GM18858 (cell line): ENCODE results near the gene TCF7L1.
"Not testable (repeated sequence)": the region's sequence is repeated elsewhere in the genome, so short reads cannot be mapped to it uniquely, and the experiment has no call there.

Source experiments
- ATAC-seq: cut with Tn5 transposase; IDR thresholded peaks from one replicate; pipeline ENCODE4 v1.9.1; 2021; ENCODE audit not compliant: unreplicated experiment

TCF7L1 gene

DNA sequence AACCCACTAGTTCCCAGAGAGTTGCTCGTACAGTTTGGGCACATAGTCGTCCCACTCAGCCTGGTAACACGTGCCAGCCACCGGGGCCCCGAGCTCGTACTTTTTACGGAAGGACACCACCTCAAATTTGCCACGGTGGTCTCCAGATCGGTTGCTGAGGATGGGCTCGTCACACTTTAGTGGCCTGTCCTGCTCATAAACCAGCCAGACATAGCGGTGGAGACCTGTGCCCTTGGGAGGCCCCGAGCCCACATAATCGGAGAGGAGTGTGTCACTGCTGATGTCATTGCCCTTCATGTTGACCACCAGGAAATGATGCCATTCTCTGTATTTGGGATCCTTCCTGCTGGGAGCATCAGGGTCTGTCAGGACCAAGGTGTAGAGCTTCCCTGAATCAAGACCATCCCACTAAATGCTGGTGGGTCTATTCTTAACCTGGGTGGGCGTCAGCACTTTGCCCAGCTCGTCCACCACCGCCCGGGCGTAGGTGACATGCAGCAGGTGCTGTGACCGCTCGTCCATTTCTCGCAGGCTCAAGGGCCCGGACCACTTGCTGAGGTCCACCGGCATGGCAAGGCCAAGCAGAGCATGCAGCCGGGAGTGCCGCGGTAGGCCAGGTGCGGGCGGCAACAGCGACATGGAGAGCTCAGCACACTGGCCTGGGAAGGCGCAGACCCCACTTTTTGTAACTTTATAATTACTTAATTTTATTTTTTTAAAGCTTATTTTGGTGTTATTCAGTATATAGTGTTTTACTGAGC, 208.3 kb downstream of the TCF7L1 start:
- no peak for ATAC-seq

DNA sequence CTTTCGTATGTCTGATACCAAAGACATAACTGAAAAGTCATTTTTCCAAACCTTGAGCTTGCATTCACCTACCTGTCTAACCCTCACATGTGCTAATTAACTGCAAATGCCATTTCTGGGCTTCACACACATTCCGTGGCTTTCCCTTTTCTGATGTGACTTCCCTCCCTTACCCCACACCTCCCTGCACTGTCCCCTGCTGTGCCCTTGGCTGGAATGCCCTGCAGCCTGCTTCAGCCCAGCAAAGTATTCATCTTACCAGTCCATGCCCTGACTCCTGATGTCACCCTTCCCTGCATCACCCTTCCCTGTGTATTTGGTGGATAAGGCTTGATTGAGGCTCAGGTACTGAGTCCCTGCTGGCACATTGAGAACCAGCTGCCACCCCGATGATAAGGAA, 209.0 kb downstream of the TCF7L1 start:
- ATAC-seq: no peak

DNA sequence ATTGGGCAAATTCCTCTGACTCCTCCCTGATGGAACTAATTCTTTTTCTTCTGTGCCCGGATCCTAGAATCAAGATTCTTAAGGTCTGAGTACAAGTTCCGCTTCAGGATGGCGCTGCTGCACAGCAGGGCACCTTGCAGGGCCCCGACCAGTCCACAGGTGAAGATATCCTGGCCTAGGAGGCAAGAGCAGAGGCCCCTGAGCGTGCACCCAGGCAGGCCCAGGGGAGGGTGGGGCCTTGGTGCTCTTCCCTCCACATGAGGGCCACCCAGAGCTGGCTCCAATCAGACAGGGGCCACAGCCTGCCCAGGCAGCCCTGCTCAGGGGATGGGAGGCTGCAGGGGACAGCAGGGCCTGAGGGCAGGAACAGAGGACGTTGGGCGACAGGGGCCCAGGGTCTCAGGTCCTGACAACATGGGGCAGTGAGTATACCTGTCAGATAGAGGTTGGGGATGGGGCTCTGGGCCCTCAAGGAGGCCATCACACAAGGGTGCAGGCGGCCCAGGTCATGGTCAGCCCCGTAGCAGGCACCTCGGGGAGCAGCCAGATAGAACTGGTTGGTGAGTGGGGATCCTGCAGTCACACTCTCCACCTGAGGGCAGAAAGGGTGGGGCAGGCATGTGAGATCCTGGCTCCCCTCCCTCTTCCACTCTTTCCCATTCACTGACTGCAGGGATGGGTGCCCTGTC, 210.2 kb downstream of the TCF7L1 start:
- not testable (repeated sequence) for ATAC-seq

DNA sequence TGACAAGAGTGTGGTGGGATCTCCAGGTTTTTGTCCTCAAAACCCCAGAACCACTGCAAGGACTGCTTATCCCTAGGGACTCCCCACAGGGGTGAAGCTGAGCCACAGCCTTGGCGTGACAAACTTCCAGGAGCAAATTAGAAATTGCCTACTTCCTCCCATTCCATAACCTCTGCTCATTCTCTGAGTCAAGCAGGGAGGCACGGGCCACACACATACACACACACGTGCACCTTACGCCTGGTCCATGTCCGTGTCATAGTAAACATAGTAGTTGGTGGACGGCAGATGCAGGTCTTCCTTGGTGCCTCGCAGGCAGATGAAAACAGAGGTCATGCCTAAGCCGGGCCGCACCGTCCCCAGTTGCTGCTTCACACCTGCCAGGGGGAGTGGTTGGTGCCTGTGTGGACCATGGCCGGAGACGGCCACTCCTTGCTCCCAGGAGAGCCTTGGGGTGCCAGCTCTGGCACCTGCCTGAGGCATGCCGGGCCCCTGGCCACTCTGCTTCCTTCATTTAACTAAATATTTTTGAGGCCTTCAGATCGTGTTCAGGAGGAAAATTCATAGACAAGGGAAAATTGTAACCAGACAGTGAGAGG, 211.3 kb downstream of the TCF7L1 start:
- no peak for ATAC-seq

GRCh38 chr2:85347599-85347998, 214.4 kb downstream of the TCF7L1 start:
- ATAC-seq: no peak

GRCh38 chr2:85353876-85354285, 220.7 kb downstream of the TCF7L1 start:
- ATAC-seq: no peak

GRCh38 chr2:85354286-85355072, 221.3 kb downstream of the TCF7L1 start, which contains the start of the genes ELMOD3 and RETSAT:
TSS of gene ELMOD3 (plus strand) at chr2:85354769. CDS start at chr2:85357199, 2,430 bp downstream.
TSS of gene RETSAT (minus strand) at chr2:85354528. CDS start at chr2:85354507, 21 bp downstream.
- ATAC-seq: peak; percentile 95

DNA sequence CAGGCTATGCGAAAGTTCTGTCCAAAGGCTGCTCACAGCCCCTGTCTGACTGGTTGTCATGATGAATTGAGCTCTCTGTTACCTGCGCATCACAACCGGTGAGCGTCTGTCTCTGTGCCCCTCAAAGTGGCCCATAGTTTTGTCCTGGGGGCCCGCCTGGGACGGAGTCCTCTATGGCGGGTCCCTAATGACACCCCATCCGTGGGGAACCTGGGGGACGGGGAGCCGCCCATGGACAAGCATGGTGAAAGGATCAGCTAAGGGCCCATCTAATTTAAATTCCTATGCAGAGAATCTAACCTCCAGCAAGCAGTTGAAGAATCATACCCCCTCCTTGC, 221.8 kb downstream of the TCF7L1 start:
- peak; percentile 6 for ATAC-seq

- no peak for ATAC-seq
Measured at GRCh38 chr2:85355521-85355920, 222.3 kb downstream of the TCF7L1 start.

DNA sequence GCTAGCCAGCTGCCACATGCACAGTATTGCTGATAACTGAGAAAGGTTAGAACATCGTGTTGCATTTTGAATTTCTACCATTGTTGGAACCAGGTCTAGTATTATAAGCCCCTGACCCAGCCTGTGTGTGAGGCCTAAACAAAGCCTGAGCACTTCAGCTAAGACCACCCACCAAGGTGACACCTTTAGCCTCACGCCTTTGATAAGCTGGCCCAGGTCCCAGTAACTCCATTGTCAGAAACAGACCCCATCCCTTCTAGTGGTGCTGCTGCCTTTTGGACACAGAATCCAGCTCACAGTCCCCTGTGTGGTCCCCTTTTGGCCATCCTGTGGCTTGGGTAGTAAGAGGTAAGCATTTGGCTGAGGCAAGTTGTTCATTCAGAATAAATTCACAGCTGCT, 223.0 kb downstream of the TCF7L1 start:
- no peak for ATAC-seq

- ATAC-seq: no peak
Measured at GRCh38 chr2:85357736-85358135, 224.5 kb downstream of the TCF7L1 start.
